ENCODE measurements around the gene SEPTIN12. TPM values are rescaled to one million over a fixed set of nuclear protein-coding genes. Genes with fewer than 3 reads are reported as not detected.
A peak's percentile ranks its signal among the peaks of the same experiment; 100 is the strongest.

Gene SEPTIN12
- total and polyA plus RNA-seq, 4 donors = not detected

- no peak for TF ChIP-seq CTCF (IDR thresholded peaks at IDR 0.05; ENCODE audit: low read depth, low read length, missing input control)
- no peak for TF ChIP-seq YY1 (IDR thresholded peaks at IDR 0.05)
- no peak for TF ChIP-seq TAF1 (conservative IDR thresholded peaks at IDR 0.05)
- TF ChIP-seq GABPA (IDR thresholded peaks at IDR 0.05 in 1 of 2, conservative IDR thresholded peaks at IDR 0.05 in 1 of 2) = no peak
- no peak for TF ChIP-seq HNF4G (IDR thresholded peaks at IDR 0.05)
- no peak for TF ChIP-seq ATF3 (IDR thresholded peaks at IDR 0.05)
- TF ChIP-seq FOXA1 (IDR thresholded peaks at IDR 0.05) = no peak
- no peak for TF ChIP-seq REST (IDR thresholded peaks at IDR 0.05)
- no peaks in the 10 kb centered on the region for H3K36me3 ChIP-seq (ENCODE audit: control insufficient read depth in 4 of 4, insufficient read depth in 3 of 4, low read depth in 1 of 4, low read length in 3 of 4)
- H3K4me1 ChIP-seq (ENCODE audit: control insufficient read depth in 4 of 4, insufficient read depth in 4 of 4, low read length in 3 of 4) = peaks cover 2 to 12% (median 9%) of the 10 kb centered on the region in 4 donors
- no peaks in the 10 kb centered on the region for H3K27me3 ChIP-seq (ENCODE audit: control insufficient read depth in 4 of 4, insufficient read depth in 4 of 4, low read length in 3 of 4)
- H3K9me3 ChIP-seq (ENCODE audit: control insufficient read depth in 4 of 4, low read length in 3 of 4) = no peaks in the 10 kb centered on the region
- 86% methylated on average over 4 of the region's 4 CpGs for WGBS
- H3K4me3 ChIP-seq (ENCODE audit: low read depth in 1 of 3, low read length in 3 of 3) = no peak overlapping the region
- no peak overlapping the region for H3K9ac ChIP-seq (ENCODE audit: low read depth in 1 of 2, low read length in 2 of 2)
- no peak for DNase-seq (ENCODE audit: low spot score)
- H3K27ac ChIP-seq (ENCODE audit: low read depth in 1 of 2, low read length in 2 of 2) = no peak overlapping the region
Measured at GRCh38 chr16:4736546-4736945, 51.6 kb downstream of the SEPTIN12 start.

- Histone ChIP-seq H3K9me3 (ENCODE audit: control insufficient read depth in 4 of 4, low read length in 3 of 4) (no peaks in the 10 kb centered on the region), H3K4me1 (ENCODE audit: control insufficient read depth in 4 of 4, insufficient read depth in 4 of 4, low read length in 3 of 4) (peaks cover 2 to 12% (median 9%) of the 10 kb centered on the region in 4 donors), H3K36me3 (ENCODE audit: control insufficient read depth in 4 of 4, insufficient read depth in 3 of 4, low read depth in 1 of 4, low read length in 3 of 4) (peaks cover 0 to 4% (median 2%) of the 10 kb centered on the region in 4 donors), H3K4me3 (ENCODE audit: low read depth in 1 of 3, low read length in 3 of 3) (peak overlapping the region; percentile 79 to 92 (median 87)), H3K9ac (ENCODE audit: low read depth in 1 of 2, low read length in 2 of 2) (no peak overlapping the region), H3K27me3 (ENCODE audit: control insufficient read depth in 4 of 4, insufficient read depth in 4 of 4, low read length in 3 of 4) (no peaks in the 10 kb centered on the region), H3K27ac (ENCODE audit: low read depth in 1 of 2, low read length in 2 of 2) (peak overlapping the region; percentile 84 to 92)
- 8% methylated on average over 38 of the region's 38 CpGs for WGBS
- TF ChIP-seq ZBTB33 (IDR thresholded peaks at IDR 0.05) (no peak), MAX (IDR thresholded peaks at IDR 0.05) (no peak), HNF4A (conservative IDR thresholded peaks at IDR 0.05) (peak in 1 of 2 donors; percentile 29), SP1 (IDR thresholded peaks at IDR 0.05) (peak; percentile 10), CTCF (IDR thresholded peaks at IDR 0.05; ENCODE audit: low read depth, low read length, missing input control) (no peak), JUND (IDR thresholded peaks at IDR 0.05) (no peak), FOXA1 (IDR thresholded peaks at IDR 0.05) (no peak), GABPA (IDR thresholded peaks at IDR 0.05 in 1 of 2, conservative IDR thresholded peaks at IDR 0.05 in 1 of 2) (no peak), TAF1 (conservative IDR thresholded peaks at IDR 0.05) (no peak), RXRA (IDR thresholded peaks at IDR 0.05) (peak in 1 of 2 donors; percentile 5), FOXA2 (IDR thresholded peaks at IDR 0.05) (no peak)
- peak; percentile 95 for DNase-seq (ENCODE audit: low spot score)
Measured at GRCh38 chr16:4734730-4735535, 53.2 kb downstream of the SEPTIN12 start.
